ENCODE measurements around the gene ARMC8. TPM values are rescaled to one million over a fixed set of nuclear protein-coding genes. Genes with fewer than 3 reads are reported as not detected.
"Not testable (repeated sequence)": the region's sequence is repeated elsewhere in the genome, so short reads cannot be mapped to it uniquely, and the experiment has no call there.

The ARMC8 gene
- total RNA-seq: 21.7 and 26.7 TPM in 2 replicates

GRCh38 chr3:138187296-138188012 lies at the start of gene ARMC8:
Gene ARMC8, plus strand, starts transcription at chr3:138187301. Its CDS starts 254 bp downstream, at chr3:138187555.
- no peak for DNase-seq (ENCODE audit: extremely low read depth, low read depth, low spot score)

GRCh38 chr3:138137861-138138260 lies 49.2 kb upstream of the ARMC8 start:
- no peak for DNase-seq (ENCODE audit: extremely low read depth, low read depth, low spot score)

- no peak for DNase-seq (ENCODE audit: extremely low read depth, low read depth, low spot score)
Measured at GRCh38 chr3:138139691-138140090, 47.4 kb upstream of the ARMC8 start.

GRCh38 chr3:138140940-138141339 lies 46.2 kb upstream of the ARMC8 start:
- no peak for DNase-seq (ENCODE audit: extremely low read depth, low read depth, low spot score)

- DNase-seq (ENCODE audit: extremely low read depth, low read depth, low spot score): not testable (repeated sequence)
Measured at GRCh38 chr3:138142181-138142580, 44.9 kb upstream of the ARMC8 start.

GRCh38 chr3:138148503-138148902 lies 38.6 kb upstream of the ARMC8 start:
- DNase-seq (ENCODE audit: extremely low read depth, low read depth, low spot score): no peak

GRCh38 chr3:138154534-138154933 lies 32.6 kb upstream of the ARMC8 start:
- no peak for DNase-seq (ENCODE audit: extremely low read depth, low read depth, low spot score)

GRCh38 chr3:138157743-138158142 lies 29.4 kb upstream of the ARMC8 start:
- DNase-seq (ENCODE audit: extremely low read depth, low read depth, low spot score): no peak

- no peak for DNase-seq (ENCODE audit: extremely low read depth, low read depth, low spot score)
Measured at GRCh38 chr3:138165061-138165460, 22.0 kb upstream of the ARMC8 start.

- DNase-seq (ENCODE audit: extremely low read depth, low read depth, low spot score): no peak
Measured at GRCh38 chr3:138172625-138173024, 14.5 kb upstream of the ARMC8 start.

GRCh38 chr3:138173769-138174420 lies 13.2 kb upstream of the ARMC8 start:
- no peak for DNase-seq (ENCODE audit: extremely low read depth, low read depth, low spot score)

- no peak for DNase-seq (ENCODE audit: extremely low read depth, low read depth, low spot score)
Measured at GRCh38 chr3:138174421-138175131, 12.5 kb upstream of the ARMC8 start, which contains the start of gene DBR1. Gene DBR1, minus strand, starts transcription at chr3:138174921. Its CDS starts 126 bp downstream, at chr3:138174795.

- DNase-seq (ENCODE audit: extremely low read depth, low read depth, low spot score): no peak
Measured at GRCh38 chr3:138180375-138181029, 6.6 kb upstream of the ARMC8 start.

GRCh38 chr3:138184994-138185393 lies 2.1 kb upstream of the ARMC8 start:
- DNase-seq (ENCODE audit: extremely low read depth, low read depth, low spot score): no peak

GRCh38 chr3:138186221-138186620 lies 880 bp upstream of the ARMC8 start:
- DNase-seq (ENCODE audit: extremely low read depth, low read depth, low spot score): no peak

- no peak for DNase-seq (ENCODE audit: extremely low read depth, low read depth, low spot score)
Measured at GRCh38 chr3:138186803-138187295, 252 bp upstream of the ARMC8 start.

GRCh38 chr3:138188013-138188730 lies 1.1 kb downstream of the ARMC8 start:
- DNase-seq (ENCODE audit: extremely low read depth, low read depth, low spot score): no peak

- DNase-seq (ENCODE audit: extremely low read depth, low read depth, low spot score): no peak
Measured at GRCh38 chr3:138195481-138195880, 8.4 kb downstream of the ARMC8 start.

- no peak for DNase-seq (ENCODE audit: extremely low read depth, low read depth, low spot score)
Measured at GRCh38 chr3:138196023-138196422, 8.9 kb downstream of the ARMC8 start.

GRCh38 chr3:138197058-138197457 lies 10.0 kb downstream of the ARMC8 start:
- DNase-seq (ENCODE audit: extremely low read depth, low read depth, low spot score): no peak
